H1 (cell line): ENCODE measurements around the gene AAK1. TPM values are rescaled to one million over a fixed set of nuclear protein-coding genes. Genes with fewer than 3 reads are reported as not detected.

Source experiments
- CBX5 ChIP-seq: fragments of 300-800, 300-1000 bp; sonication (generic); IDR thresholded peaks from 2 replicates; pipeline ENCODE4 v1.7.1; 2016; ENCODE audit warnings: antibody characterized with exemption, low read length, low read depth
- E2F6 ChIP-seq: IDR thresholded peaks from 2 replicates; pipeline ENCODE4 v1.6.1; 2012; ENCODE audit warnings: inconsistent platforms
- POLR2AphosphoS5 ChIP-seq: IDR thresholded peaks from 2 replicates; pipeline ENCODE4 v1.6.1; 2011; ENCODE audit warnings: low read depth, low read length
- RXRA ChIP-seq: IDR thresholded peaks from 2 replicates; pipeline ENCODE4 v1.6.1; 2011; ENCODE audit warnings: low read depth, mild to moderate bottlenecking, low read length, moderate library complexity; ENCODE audit not compliant: insufficient read depth
- SAP30 ChIP-seq: fragments of 300-600 bp; sonication (generic); IDR thresholded peaks from 2 replicates; pipeline ENCODE4 v1.7.1; 2012; ENCODE audit warnings: low read length, moderate library complexity, mild to moderate bottlenecking, inconsistent platforms; ENCODE audit not compliant: insufficient read depth, insufficient replicate concordance
- TAF7 ChIP-seq: optimal IDR thresholded peaks from 2 replicates; pipeline ENCODE3; 2011; ENCODE audit warnings: low read depth, mild to moderate bottlenecking, inconsistent platforms, low read length, moderate library complexity, borderline replicate concordance
- TEAD4 ChIP-seq: IDR thresholded peaks from 2 replicates; pipeline ENCODE4 v1.6.1; 2012; ENCODE audit warnings: low read depth, low read length, inconsistent platforms, mixed read lengths
- polyA plus RNA-seq, 7 experiments: library from polyadenylated mRNA; depleted of rRNA in 3 of 7; stranded (reverse) in 5 of 7; unstranded in 2 of 7; fragments of >200 nt in 5 of 7; fragments of 200-250 nt in 2 of 7; gene quantifications; 1 replicate in 5 of 7; 2 replicates in 1 of 7; 4 replicates in 1 of 7; pipeline versions ENCODE4 v1.2.1 to v1.2.3, GENCODE V29; 2011 to 2013; ENCODE audit warnings: missing spikeins in 2 of 7, mixed read lengths in 2 of 7
- total RNA-seq: library from RNA; stranded (reverse); fragmentation: NEBNext Ultra II Directional; extraction: Animal tissue kit (Norgen Biotek cat#: 25700); gene quantifications from 2 replicates; pipeline ENCODE4 v1.2.1, GENCODE V29; 2021

Gene AAK1
- total and polyA plus RNA-seq, 2 of the 8 experiments (the other 6 are each of a cell fraction or from before 2014, with no cell fraction given) = 10.0 to 40.5 TPM

GRCh38 chr2:69604836-69605235, 38.7 kb downstream of the AAK1 start (continued):
- TF ChIP-seq TAF7 (no peak), POLR2AphosphoS5 (no peak), TEAD4 (no peak), SAP30 (no peak), CBX5 (no peak), E2F6 (no peak), RXRA (no peak)
